GM19351 (cell line): ENCODE data around the gene DLST.

ENCODE experiments used
- ATAC-seq: cut with Tn5 transposase; IDR thresholded peaks from one replicate; pipeline ENCODE4 v1.9.1; 2021; ENCODE audit warnings: mild to moderate bottlenecking, moderate library complexity; ENCODE audit not compliant: unreplicated experiment

DLST gene

DNA sequence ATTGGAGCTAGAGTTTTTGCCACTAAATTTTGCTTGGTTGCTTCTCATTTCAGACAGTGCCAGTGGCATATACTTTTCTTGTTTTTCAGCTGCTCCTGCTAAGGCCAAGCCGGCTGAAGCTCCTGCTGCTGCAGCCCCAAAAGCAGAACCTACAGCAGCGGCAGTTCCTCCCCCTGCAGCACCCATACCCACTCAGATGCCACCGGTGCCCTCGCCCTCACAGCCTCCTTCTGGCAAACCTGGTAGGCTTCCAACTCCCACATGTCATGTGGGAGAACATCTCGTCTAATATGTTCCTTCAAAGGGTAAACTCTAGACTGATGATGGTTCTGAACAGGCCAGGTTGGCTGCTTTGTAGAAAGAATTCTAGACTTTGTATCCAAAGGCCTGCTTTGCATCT lies 11.0 kb downstream of the DLST start:
- no peak for ATAC-seq

DNA sequence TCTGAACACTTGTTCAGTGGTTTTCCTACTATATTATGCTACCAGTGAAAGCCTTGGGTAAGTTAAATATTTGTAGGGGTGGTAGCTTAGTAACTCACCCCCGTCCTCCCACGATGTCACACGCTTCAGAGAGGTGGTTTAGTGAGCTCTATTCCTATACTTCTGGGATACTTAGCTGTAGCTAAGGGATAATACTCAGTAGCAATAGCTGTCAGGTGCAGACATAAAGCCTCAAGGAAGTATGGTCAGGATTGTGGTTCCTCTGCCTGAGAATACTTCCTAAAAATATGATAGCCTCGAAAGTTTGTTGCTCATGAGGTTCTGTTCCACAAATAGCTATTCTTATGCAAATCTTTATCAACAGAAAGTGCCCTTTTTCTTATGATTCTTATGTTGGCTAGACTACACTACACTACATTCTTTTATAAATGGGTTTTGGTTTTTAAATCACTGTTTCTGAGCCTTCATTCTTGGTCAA lies 11.9 kb downstream of the DLST start:
- ATAC-seq = peak; percentile 78

DNA sequence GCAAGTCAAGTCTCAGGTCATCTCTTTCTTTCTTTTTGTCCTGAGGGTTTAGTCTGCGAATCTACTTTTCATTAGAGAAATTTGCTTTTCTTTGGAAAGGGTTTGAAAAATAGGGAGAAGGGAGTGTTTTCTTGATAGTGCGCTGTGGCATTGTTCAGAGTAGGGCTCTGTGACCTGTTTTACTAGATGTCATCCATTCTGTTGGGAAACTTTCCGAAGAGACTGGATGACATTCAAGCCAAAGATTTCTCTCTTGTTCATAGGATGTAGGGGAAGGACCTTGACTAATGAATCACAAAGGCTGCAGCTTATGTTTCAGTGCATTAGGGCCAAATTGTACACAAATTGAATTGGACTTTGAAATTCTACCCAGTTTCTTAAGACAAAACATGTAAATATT lies 14.7 kb downstream of the DLST start:
- ATAC-seq = no peak

DNA sequence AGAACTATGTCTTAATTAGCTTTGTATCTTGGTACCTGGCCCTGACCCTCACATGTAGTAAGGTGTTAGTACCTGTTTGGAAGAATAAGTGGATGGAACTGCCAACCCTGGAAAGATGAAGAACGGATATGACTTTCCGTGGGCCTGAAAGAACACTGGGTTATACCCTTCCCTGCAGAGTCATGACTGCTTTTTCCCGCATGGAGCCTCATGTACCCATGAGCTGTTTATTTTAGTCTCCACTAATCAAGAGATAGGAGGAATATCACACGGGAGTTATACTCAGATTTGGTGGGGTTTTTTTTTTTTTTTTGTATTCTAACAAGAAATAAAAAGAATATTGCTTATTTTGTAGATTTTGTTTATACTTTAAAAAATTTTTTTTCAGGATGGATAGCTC lies 15.9 kb downstream of the DLST start:
- ATAC-seq = no peak

DNA sequence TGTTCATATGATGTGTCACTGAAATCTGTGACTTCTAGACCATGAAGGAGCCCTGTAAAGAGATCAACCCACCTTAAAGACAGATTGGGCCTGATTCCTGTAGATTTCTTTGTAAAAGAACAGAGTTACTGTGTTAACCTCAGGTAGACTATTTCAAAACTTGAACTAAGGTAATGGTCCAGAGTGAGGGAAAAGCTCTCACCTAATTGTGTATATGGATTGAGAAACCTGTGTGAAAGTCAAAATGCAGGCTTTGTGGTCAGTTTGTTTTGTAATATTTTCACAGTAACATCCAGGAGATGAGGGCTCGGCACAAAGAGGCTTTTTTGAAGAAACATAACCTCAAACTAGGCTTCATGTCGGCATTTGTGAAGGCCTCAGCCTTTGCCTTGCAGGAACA lies 16.4 kb downstream of the DLST start:
- no peak for ATAC-seq

DNA sequence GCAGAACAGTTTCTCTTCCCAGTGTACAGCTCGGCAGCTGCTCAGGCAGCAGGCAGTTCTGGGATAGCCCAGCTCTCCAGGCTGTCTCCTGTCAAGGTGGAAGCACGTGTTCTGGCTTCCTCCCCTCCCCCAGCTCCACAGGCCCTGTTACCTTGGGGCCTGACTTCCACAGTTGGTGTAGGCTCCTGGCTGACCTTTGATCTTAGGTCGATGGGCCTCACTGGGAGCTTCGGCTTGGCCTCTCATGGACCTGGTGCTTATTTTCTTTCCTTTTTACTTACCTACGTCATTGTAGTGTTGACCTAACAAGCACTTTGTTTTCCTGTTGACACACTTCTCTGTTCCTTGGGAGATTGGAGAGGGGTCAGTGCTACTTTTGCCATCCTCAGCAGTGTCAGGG lies 17.0 kb downstream of the DLST start:
- no peak for ATAC-seq

DNA sequence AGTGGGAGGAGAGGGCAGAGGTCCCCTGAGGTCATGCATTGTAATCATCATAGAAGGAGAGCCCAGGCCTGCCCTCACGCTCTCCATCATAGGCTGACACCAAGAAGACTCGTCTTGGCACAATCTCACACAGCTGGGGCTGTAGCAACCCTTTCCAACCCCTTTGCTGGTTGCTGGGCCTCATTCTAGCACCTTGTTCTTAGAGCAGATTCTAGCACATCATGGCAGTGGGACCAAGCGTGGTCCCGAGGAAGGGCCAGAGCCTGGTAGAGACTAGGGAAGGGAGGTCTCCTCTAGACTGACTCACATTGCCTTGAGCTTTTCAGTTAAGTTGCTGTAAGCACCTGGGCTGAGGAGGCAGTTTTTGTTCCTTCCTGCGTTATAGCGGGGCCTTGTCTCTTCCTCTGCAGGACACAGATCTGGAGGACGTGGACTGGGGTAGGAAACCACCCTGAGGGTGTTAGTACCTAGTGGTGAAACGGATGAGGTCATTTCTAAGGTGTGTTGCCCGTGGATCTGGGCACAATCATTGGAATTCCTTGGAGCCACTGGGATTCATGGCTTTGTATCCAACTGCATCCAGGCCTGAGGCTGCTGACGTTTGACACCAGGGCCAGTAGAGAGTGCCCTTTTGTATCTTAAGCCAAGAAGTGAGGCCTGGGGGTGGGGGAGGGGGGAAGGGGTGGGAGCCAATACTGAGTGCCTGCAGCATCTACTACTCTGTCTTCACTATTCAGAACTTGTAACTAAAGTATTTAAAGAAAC lies 21.4 kb downstream of the DLST start:
- ATAC-seq = no peak

DNA sequence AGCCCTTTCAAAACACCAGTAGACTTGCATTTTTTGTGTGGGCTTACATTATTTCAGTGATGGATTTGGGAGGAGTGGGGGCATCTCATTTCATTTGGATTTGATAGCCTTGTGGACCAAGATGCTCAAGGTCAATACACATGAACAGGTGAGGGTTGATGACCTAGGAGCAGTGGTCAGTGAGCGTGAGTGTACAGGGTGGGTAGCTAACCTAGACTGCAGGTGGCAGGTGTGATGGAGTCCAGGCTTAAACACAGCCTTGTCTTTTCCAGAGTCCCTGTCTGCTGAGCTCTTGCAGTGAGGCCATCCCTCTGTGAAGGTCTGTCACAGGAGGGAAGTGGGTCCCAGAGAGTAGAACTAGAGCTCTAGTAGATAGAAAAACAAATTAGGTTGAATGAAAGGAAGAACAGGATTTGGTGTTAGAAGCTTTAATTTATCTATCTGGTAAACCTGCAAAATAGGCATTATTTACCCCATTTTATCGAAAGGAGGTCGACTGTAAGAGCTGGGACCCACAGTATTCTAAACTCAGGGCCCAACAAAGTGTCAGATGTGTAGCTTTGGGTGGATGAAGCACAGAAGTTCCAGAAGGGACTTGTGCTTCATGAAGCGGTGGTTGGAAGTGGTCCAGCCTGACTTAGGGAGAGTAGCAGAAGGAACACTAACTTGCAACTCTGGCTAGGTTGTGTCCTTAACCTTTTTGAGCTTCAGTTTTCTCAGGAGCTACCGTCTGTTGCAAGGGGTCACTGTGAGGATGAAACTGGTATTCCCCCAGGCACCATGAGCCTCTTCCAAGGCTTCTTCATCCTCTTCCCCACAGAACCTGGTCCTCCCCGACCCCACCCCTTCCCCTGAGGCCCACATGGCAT lies 23.2 kb downstream of the DLST start:
- ATAC-seq = no peak

DNA sequence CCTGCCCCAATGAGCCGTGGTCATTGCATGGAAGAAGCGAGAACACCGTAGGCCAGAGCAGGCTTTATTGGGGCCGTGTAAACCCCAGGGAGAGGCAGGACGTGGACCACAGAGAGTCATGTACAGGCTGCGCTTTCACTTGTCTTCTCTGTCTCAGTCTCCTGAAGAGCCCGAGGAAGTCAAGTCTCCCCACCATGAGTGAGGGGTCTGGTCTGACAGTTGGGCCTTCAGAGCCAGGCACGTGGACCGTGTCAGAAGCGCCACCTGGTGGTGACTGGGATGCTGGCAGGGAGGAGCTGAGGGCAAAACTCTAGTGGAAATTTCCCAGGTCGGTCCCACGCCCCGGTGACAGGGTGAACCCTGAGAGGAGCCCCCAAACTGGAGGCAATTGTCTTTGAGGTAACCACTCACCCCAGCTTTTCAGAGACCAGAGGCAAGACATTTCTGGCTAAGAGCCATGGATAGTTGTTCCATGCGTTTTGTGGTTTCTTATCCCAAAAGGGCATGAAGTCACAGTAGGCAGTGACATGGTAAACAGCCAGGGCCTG lies 24.0 kb downstream of the DLST start:
- no peak for ATAC-seq

DNA sequence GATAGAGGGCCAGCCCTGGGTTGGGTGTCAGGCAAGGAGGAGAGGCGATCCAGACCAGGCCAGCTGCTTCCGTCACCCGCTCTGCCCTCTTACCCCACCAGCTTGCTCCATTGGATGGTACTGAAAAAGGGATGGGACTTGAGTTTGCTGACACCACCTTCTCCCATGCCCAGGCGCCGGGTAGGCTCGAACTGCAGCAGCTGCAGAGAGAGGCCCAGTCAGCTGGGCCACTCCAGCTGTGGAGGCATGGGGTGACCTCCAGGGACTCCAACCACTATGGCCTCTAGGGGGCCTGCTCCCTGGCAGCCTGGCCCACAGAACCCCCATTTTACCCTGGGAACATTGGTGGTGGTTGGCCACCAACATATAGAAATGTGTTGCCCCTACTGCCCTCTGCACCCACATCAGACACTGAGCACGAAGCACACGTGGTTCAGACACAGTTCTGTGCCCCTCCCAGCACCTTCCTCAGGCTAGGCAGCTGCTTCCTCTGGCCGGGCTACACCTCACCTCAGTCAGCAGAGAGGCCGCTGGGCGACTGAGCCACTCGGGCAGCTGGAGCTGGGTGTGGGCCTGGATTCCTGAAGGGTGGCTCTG lies 25.3 kb downstream of the DLST start:
- ATAC-seq = no peak

DNA sequence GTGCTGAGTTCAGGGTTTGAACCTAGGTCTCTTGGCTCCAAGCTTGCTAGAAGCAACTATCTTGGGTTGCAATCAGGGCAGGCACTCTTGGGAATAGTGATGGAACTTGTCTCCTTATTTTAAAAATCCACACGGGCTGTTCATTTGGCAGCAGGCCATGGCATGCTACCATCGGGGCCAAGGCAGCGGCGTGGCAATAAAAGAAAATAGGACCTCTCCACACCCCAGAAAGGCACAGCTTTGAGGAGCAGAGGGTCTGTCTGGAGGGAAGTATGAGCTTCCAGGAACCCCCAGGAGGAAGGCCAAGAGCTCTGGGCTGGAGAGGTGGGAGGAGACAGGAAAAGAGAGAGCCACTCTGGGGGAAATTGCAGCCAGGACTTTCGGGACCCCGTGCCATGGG lies 26.0 kb downstream of the DLST start:
- no peak for ATAC-seq

DNA sequence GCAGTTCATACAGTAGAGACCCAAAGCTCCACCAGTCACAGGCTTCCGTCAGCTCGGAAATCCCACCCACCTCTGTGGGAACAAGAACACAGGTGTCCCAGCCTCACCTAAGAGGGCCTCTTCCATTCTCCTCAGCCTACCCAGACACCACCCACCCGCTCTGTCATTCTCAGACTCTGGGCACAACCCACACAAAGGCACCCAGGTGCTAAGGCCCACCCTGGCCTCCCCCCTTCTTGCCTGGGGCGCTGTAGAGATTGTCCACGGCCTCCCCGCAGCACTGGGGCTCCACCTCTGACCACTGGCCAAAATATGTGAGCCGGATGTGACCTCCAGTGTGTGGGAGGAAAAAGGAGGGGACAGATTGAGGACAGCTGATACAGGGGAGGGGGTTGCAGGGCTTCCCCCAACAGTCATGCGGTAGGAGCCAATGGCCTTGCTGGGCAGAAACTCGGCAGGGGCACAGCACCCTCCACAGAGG lies 27.2 kb downstream of the DLST start:
- ATAC-seq = no peak

DNA sequence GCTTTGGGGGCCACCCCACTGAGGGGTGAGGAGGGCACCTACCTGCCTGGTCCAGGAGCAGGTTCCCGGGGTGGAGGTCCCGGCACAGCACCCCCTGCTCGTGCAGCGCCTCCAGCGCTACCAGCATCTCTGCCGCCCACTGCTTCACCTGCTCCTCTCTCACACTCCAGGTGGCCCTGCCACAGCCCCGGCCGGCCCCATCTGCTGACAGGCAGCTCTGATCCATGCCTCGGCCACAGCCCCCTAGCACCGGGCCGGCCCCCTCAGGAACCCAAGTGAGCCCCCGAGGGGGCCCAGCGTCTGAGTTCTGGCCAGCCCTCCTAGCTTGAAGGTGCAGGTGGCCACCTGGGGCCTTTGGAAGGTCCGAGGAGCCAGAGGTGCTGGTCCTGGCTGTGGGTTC lies 27.8 kb downstream of the DLST start:
- no peak for ATAC-seq

DNA sequence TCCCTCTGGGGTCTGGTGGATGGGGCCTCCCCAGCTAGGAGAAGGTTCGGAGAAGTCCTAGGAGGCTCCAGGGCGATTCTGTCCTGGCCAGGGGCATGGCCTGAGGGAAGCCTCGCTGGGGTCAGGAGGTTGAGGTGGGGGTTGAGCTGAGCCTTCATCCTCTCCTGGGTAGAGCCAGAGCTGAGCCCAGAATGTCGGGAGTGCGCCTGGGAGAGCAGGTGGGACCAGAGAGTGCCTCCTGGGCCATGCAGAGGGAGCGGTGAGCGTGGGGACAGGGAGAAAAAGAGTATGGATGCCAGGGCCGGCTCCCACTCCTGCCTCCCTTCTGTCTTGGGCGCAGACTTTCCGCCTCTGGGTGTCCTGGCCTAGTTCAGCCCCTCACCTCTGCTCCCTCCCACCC lies 28.2 kb downstream of the DLST start:
- no peak for ATAC-seq

DNA sequence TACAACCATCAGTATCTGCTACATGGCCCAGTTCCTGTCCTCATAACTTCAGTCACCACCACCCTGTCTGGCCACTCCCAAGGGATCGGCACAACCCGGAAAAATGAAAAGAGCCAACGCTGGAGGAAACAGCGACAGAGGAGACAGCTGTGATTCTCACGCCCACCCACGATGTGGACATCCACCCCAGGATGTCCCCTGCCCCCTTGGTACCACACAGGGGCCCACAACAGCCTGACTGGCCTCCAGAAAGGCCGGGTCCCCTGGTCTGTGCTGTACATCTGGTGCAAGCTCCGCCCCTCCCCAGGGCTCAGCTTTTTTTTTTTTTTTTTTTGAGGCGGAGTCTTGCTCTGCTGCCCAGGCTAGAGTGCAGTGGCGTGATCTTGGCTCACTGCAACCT lies 28.8 kb downstream of the DLST start:
- ATAC-seq = no peak

DNA sequence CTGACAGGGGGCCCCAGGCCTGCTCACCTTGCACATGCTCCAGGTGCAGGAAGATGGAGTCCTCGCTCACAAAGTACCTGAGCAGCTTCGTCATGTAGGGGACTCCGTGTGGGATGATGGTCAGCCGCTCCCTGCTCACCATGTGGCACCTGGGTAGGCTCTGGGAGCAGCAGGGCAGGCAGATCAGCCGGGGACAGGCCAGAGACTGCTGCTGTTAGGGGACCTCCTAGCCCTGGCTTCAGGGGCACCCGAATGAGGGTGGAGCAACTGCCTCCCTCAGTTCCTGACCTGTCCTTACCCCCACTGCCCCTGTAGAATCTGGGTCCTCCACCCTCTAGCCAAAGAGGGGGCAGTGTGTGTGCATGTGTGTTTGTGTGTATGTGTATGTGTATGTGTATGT lies 29.5 kb downstream of the DLST start:
- no peak for ATAC-seq

DNA sequence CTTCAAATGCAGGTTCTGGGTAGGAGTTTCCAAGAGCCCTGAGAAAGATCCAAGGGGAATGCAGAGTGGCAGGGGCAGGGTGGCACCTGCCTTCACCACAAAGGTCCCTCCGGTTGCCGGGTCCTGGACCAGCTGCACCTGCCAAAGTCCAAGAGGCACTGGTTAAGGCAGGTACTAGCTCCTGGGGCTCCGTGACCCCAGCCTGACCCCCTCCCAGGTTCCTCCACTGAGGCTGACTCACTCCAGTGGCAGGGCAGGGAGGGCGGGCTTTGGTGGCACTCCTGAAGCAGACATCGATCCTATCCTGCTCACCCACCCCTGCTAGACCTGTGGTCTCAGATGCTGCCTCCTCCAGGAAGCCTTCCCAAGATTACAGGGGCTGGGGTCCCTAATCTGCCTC lies 30.0 kb downstream of the DLST start:
- ATAC-seq = no peak

DNA sequence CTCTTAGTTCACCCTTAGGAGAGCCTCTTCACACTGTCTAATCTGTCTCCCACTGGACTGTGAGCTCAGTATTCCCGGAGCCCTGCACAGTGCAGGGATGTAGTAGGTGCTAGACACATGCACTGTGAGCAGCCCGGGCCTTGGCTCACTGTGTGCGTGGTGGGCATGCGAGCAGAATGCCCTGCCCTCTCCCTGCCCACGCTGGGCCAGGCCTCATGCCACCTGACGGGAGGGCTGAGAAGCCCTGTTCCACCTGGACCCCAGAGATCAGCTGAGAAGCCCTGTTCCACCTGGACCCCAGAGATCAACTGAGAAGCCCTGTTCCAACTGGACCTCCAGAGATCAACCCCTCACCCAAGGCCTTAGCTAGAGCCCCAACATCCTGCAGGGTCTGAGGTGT lies 30.4 kb downstream of the DLST start:
- no peak for ATAC-seq

DNA sequence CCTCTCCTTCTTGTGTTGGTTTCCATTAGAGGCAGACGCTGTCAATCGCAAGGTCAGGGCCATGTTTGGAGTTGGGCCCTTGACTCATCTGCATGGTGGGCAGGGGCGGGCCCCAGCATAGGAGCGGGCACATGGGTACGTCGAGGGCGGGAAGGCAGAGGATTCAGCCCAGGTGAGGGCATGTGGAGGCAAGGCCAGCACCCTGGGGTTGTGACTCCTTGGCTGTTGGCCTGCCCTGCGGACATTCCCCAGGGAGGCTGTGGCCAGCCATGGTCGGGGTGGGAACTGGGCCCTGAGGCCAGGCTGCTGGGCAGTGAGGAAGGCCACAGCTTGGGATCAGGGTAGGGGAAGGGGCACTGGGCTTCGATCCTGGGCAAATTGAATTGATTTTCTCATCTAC lies 31.1 kb downstream of the DLST start:
- ATAC-seq = no peak

DNA sequence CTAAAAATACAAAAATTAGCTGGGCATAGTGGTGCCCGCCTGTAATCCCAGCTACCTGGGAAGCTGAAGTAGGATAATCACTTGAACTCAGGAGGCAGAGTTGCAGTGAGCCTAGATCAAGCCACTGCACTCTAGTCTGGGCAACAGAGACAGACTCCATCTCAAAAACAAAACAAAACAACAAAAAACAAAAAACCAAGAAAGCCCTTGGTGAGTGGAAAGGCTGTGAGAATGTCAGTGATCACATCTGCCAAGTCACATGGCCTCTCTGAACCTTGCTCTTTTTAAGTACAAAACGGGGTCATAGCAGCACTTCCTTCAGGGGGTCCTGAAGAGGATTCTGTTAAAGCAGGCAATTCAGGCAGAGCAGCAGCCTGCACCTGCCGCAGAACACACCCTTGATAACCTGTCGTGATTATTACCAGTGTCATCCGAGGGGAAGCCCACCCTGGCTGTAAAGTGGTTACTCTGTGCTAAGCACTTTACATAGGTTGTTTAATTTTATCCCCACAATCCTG lies 31.7 kb downstream of the DLST start:
- ATAC-seq = no peak

DNA sequence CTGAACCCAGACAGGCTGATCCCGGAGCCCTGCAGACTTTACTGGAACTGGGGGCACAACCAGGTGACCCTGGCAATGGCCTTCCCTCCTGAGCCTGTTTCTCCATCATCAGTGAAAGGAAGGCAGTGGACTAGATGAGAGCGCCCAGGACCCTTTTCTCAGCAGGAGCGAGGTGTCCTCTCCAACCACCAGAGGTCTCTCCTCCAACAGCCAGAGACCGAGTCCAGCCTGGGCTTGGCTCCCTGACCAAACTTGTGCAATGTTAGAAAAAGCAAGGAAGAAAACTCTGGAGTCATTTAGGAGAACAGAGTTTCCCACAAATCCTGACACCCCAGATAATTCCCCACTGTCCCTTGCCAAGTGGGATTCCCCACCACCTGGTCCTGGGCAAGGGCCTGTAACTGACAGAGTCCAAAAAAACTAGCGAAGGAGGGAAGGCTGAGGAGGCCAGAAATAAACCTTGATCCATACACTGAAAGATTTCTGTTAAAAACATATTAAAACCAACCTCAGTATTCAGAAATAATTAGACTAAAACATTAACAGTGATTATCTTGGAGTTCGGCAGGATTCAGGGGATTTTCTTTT lies 32.4 kb downstream of the DLST start:
- ATAC-seq = no peak
